Subcutaneous abdominal adipose tissue (tissue), 5 donors: ENCODE results near the gene EPS8.
A peak's percentile ranks its signal among the peaks of the same experiment; 100 is the strongest.

ENCODE experiments used
- H3K27ac ChIP-seq: one replicate; pipeline ENCODE4 v1.7.0; 2013; ENCODE audit warnings: low read depth, mild to moderate bottlenecking, inconsistent platforms, low read length, moderate library complexity
- H3K27me3 ChIP-seq, 5 donors: one replicate each; pipeline ENCODE4 v1.7.0; 2013; ENCODE audit warnings: low read length in 5 of 5, inconsistent platforms in 1 of 5; ENCODE audit not compliant: control insufficient read depth in 5 of 5, insufficient read depth in 4 of 5
- H3K36me3 ChIP-seq, 5 donors: one replicate each; pipeline ENCODE4 v1.7.0; 2013; ENCODE audit warnings: low read length in 5 of 5; ENCODE audit not compliant: control insufficient read depth in 5 of 5, insufficient read depth in 5 of 5
- H3K4me1 ChIP-seq, 5 donors: one replicate each; pipeline ENCODE4 v1.7.0; 2013; ENCODE audit warnings: low read length in 5 of 5, mild to moderate bottlenecking in 3 of 5, moderate library complexity in 1 of 5; ENCODE audit not compliant: control insufficient read depth in 5 of 5, insufficient read depth in 5 of 5
- H3K4me3 ChIP-seq, 5 donors: one replicate each; pipeline ENCODE4 v1.7.0; 2013; ENCODE audit warnings: low read length in 5 of 5, low read depth in 1 of 5
- H3K9ac ChIP-seq, 5 donors: one replicate each; pipeline ENCODE4 v1.7.0; 2013; ENCODE audit warnings: low read length in 5 of 5, mild to moderate bottlenecking in 4 of 5, moderate library complexity in 3 of 5
- H3K9me3 ChIP-seq, 5 donors: one replicate each; pipeline ENCODE4 v1.7.0; 2013; ENCODE audit warnings: low read length in 5 of 5; ENCODE audit not compliant: control insufficient read depth in 5 of 5
- donor health status: healthy.
- donor health status: healthy.
- donor health status: healthy.
- donor health status: healthy.
- donor health status: healthy.

The EPS8 gene

GRCh38 chr12:15779925-15780324 lies 9.3 kb downstream of the EPS8 start:
- no peaks in the 10 kb centered on the region for H3K27me3 ChIP-seq
- H3K27ac ChIP-seq, result no peak overlapping the region
- H3K36me3 ChIP-seq, result peaks cover 0 to 3% (median 0%) of the 10 kb centered on the region in 5 donors
- peaks cover 2 to 35% (median 25%) of the 10 kb centered on the region in 5 donors for H3K4me1 ChIP-seq
- H3K9me3 ChIP-seq, result no peaks in the 10 kb centered on the region
- no peak overlapping the region for H3K4me3 ChIP-seq
- H3K9ac ChIP-seq, result no peak overlapping the region

GRCh38 chr12:15778126-15778525 lies 11.1 kb downstream of the EPS8 start:
- Histone ChIP-seq H3K9me3 (no peaks in the 10 kb centered on the region), H3K4me3 (no peak overlapping the region), H3K4me1 (peaks cover 2 to 34% (median 25%) of the 10 kb centered on the region in 5 donors), H3K27ac (no peak overlapping the region), H3K36me3 (peaks cover 0 to 3% (median 0%) of the 10 kb centered on the region in 5 donors), H3K27me3 (no peaks in the 10 kb centered on the region), H3K9ac (no peak overlapping the region)

GRCh38 chr12:15777355-15778012 lies 11.7 kb downstream of the EPS8 start:
- Histone ChIP-seq H3K9ac (peak overlapping the region in 1 of 5 donors; percentile 52), H3K4me1 (peaks cover 2 to 31% (median 21%) of the 10 kb centered on the region in 5 donors), H3K36me3 (peaks cover 0 to 3% (median 0%) of the 10 kb centered on the region in 5 donors), H3K4me3 (no peak overlapping the region), H3K27me3 (no peaks in the 10 kb centered on the region), H3K9me3 (no peaks in the 10 kb centered on the region), H3K27ac (peak overlapping the region; percentile 42)

- Histone ChIP-seq H3K4me3 (no peak overlapping the region), H3K27me3 (no peaks in the 10 kb centered on the region), H3K4me1 (peaks cover 4 to 32% (median 21%) of the 10 kb centered on the region in 5 donors), H3K9me3 (no peaks in the 10 kb centered on the region), H3K9ac (no peak overlapping the region), H3K27ac (no peak overlapping the region), H3K36me3 (peaks cover 0 to under 1% (median 0%) of the 10 kb centered on the region in 5 donors)
Observed at GRCh38 chr12:15776532-15776931, 12.7 kb downstream of the EPS8 start.

GRCh38 chr12:15774819-15775218 lies 14.4 kb downstream of the EPS8 start:
- no peaks in the 10 kb centered on the region for H3K9me3 ChIP-seq
- H3K4me1 ChIP-seq, result peaks cover 4 to 41% (median 26%) of the 10 kb centered on the region in 5 donors
- no peak overlapping the region for H3K27ac ChIP-seq
- H3K36me3 ChIP-seq, result no peaks in the 10 kb centered on the region
- no peaks in the 10 kb centered on the region for H3K27me3 ChIP-seq
- H3K9ac ChIP-seq, result no peak overlapping the region
- H3K4me3 ChIP-seq, result no peak overlapping the region

GRCh38 chr12:15772405-15773018 lies 16.7 kb downstream of the EPS8 start:
- Histone ChIP-seq H3K4me3 (no peak overlapping the region), H3K27ac (peak overlapping the region; percentile 77), H3K4me1 (peaks cover 4 to 40% (median 24%) of the 10 kb centered on the region in 5 donors), H3K36me3 (no peaks in the 10 kb centered on the region), H3K9ac (no peak overlapping the region), H3K27me3 (no peaks in the 10 kb centered on the region), H3K9me3 (no peaks in the 10 kb centered on the region)

- Histone ChIP-seq H3K9me3 (no peaks in the 10 kb centered on the region), H3K27ac (peak overlapping the region; percentile 77), H3K4me1 (peaks cover 2 to 40% (median 24%) of the 10 kb centered on the region in 5 donors), H3K36me3 (no peaks in the 10 kb centered on the region), H3K27me3 (no peaks in the 10 kb centered on the region), H3K9ac (peak overlapping the region in 2 of 5 donors; percentile 30 to 66), H3K4me3 (no peak overlapping the region)
Observed at GRCh38 chr12:15770581-15770980, 18.6 kb downstream of the EPS8 start.

- Histone ChIP-seq H3K9me3 (no peaks in the 10 kb centered on the region), H3K27me3 (no peaks in the 10 kb centered on the region), H3K4me1 (peaks cover 2 to 41% (median 24%) of the 10 kb centered on the region in 5 donors), H3K27ac (peak overlapping the region; percentile 77), H3K4me3 (no peak overlapping the region), H3K9ac (peak overlapping the region in 1 of 5 donors; percentile 66), H3K36me3 (no peaks in the 10 kb centered on the region)
Observed at GRCh38 chr12:15770021-15770420, 19.2 kb downstream of the EPS8 start.

- Histone ChIP-seq H3K9ac (peak overlapping the region in 1 of 5 donors; percentile 56), H3K4me1 (peaks cover 2 to 41% (median 21%) of the 10 kb centered on the region in 5 donors), H3K36me3 (no peaks in the 10 kb centered on the region), H3K27me3 (no peaks in the 10 kb centered on the region), H3K27ac (peak overlapping the region; percentile 77), H3K9me3 (no peaks in the 10 kb centered on the region), H3K4me3 (no peak overlapping the region)
Observed at GRCh38 chr12:15769586-15769985, 19.6 kb downstream of the EPS8 start.

GRCh38 chr12:15767301-15767700 lies 21.9 kb downstream of the EPS8 start:
- Histone ChIP-seq H3K9me3 (no peaks in the 10 kb centered on the region), H3K27ac (peak overlapping the region; percentile 71), H3K4me1 (peaks cover 5 to 54% (median 35%) of the 10 kb centered on the region in 5 donors), H3K36me3 (no peaks in the 10 kb centered on the region), H3K9ac (peak overlapping the region in 1 of 5 donors; percentile 48), H3K4me3 (no peak overlapping the region), H3K27me3 (no peaks in the 10 kb centered on the region)
